Calu3 (cell line): ENCODE measurements around the gene PIPOX. TPM values are rescaled to one million over a fixed set of nuclear protein-coding genes. Genes with fewer than 3 reads are reported as not detected.

Source experiments
- BruUV-seq: library from RNA; stranded (reverse); fragments of 400-500 nt; replicated peaks from 2 replicates; lab custom pipeline; 2021; lab: Mats Ljungman, UMichigan
- CTCF ChIA-PET: fragments of 300-600 bp; sonication (Branson Sonifier 250); formaldehyde crosslinking; loops from one replicate; lab custom pipeline; 2022; ENCODE audit warnings: antibody characterized with exemption; lab: Charles Lee
- DNase-seq: peaks from one replicate; pipeline ENCODE4 v3.0.0; 2022
- H3K27ac Mint-ChIP-seq: one replicate; pipeline ENCODE4 v1.8.0; 2022; ENCODE audit warnings: mixed read lengths; ENCODE audit not compliant: unreplicated experiment
- H3K27me3 Mint-ChIP-seq: one replicate; pipeline ENCODE4 v1.8.0; 2022; ENCODE audit warnings: mixed read lengths; ENCODE audit not compliant: unreplicated experiment
- H3K36me3 Mint-ChIP-seq: one replicate; pipeline ENCODE4 v1.8.0; 2022; ENCODE audit warnings: mild to moderate bottlenecking, moderate library complexity, mixed read lengths; ENCODE audit not compliant: insufficient read depth, unreplicated experiment
- H3K4me1 Mint-ChIP-seq: one replicate; pipeline ENCODE4 v1.8.0; 2022; ENCODE audit warnings: mild to moderate bottlenecking, low read depth, mixed read lengths; ENCODE audit not compliant: unreplicated experiment
- H3K4me3 Mint-ChIP-seq: one replicate; pipeline ENCODE4 v1.8.0; 2022; ENCODE audit warnings: mild to moderate bottlenecking, low read depth, moderate library complexity, mixed read lengths; ENCODE audit not compliant: unreplicated experiment
- H3K9me3 Mint-ChIP-seq: one replicate; pipeline ENCODE4 v1.8.0; 2022; ENCODE audit warnings: low read depth, mixed read lengths; ENCODE audit not compliant: unreplicated experiment
- intact Hi-C: fragments of 100-400 bp; cut with micrococcal nuclease; formaldehyde crosslinking; loops from one replicate; pipeline ENCODE4 v1.10.0; 2022; ENCODE audit not compliant: unreplicated experiment
- total RNA-seq: library from RNA; stranded (reverse); gene quantifications from 2 replicates; pipeline ENCODE4 v1.2.3, GENCODE V29; 2022
- TF ChIP-seq, protein P1 (sequence below): fragments of 200-600 bp; IDR thresholded peaks from one replicate; pipeline ENCODE4 v1.8.0; 2022; ENCODE audit warnings: antibody characterized with exemption; ENCODE audit not compliant: unreplicated experiment

Gene PIPOX
- total RNA-seq, 1 experiment from 2014 or later, result 3.7 TPM

DNA sequence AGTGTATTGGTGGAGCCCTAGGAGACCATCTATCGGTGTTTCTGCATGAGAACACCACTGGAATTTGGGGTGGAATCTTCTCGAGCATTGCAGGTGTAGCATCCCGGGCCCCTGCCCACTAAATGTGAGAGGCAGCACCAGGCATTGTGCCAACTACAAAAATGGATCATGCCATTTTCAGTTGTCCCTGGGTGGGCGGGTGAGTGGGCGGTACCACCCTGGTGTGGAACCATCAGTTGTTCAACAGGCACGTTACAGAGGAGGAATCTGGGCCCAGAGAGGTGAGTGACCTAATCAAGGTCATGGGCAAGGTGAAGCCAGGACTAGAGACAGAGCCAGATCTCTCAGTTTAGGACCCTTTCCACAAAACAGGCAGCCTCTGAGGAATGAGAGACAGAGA is 8.8 kb downstream of the PIPOX start:
- peaks cover 60% of the 10 kb centered on the region for H3K27me3 Mint-ChIP-seq
- H3K9me3 Mint-ChIP-seq, result no peaks in the 10 kb centered on the region
- peaks cover under 1% of the 10 kb centered on the region for H3K4me1 Mint-ChIP-seq
- no peak overlapping the region for H3K4me3 Mint-ChIP-seq
- CTCF ChIA-PET, result no interaction called here
- TF ChIP-seq, protein P1, sequence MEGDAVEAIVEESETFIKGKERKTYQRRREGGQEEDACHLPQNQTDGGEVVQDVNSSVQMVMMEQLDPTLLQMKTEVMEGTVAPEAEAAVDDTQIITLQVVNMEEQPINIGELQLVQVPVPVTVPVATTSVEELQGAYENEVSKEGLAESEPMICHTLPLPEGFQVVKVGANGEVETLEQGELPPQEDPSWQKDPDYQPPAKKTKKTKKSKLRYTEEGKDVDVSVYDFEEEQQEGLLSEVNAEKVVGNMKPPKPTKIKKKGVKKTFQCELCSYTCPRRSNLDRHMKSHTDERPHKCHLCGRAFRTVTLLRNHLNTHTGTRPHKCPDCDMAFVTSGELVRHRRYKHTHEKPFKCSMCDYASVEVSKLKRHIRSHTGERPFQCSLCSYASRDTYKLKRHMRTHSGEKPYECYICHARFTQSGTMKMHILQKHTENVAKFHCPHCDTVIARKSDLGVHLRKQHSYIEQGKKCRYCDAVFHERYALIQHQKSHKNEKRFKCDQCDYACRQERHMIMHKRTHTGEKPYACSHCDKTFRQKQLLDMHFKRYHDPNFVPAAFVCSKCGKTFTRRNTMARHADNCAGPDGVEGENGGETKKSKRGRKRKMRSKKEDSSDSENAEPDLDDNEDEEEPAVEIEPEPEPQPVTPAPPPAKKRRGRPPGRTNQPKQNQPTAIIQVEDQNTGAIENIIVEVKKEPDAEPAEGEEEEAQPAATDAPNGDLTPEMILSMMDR, result no peak
- intact Hi-C loops, result no loop called here
- no peak overlapping the region for H3K27ac Mint-ChIP-seq
- no peaks in the 10 kb centered on the region for H3K36me3 Mint-ChIP-seq
- no peak for DNase-seq
- BruUV-seq, result no TSS peak

DNA sequence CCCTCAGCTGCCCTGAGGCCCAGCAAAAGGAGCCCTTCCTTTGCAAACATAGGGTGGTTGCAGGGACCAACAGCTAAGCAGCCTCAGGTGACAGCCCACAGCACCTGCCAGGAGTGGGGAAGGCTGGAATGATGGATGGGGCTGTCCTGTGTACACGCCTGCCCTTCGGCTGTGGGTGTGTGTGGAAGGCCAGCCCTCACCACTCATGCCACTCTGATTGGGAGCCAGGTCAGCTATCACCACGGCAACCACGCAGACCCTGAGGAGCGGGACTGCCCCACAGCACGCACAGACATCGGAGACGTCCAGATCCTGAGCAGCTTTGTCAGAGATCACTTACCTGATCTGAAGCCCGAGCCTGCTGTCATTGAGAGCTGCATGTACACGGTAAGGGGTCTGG is 11.9 kb downstream of the PIPOX start:
- TF ChIP-seq, protein P1, result no peak
- Mint-ChIP-seq H3K27ac (no peak overlapping the region), H3K36me3 (no peaks in the 10 kb centered on the region), H3K27me3 (peaks cover 46% of the 10 kb centered on the region), H3K4me3 (no peak overlapping the region), H3K9me3 (no peaks in the 10 kb centered on the region), H3K4me1 (no peaks in the 10 kb centered on the region)
- intact Hi-C loops, result no loop called here
- CTCF ChIA-PET, result no interaction called here
- BruUV-seq, result no TSS peak
- DNase-seq, result no peak

- H3K27ac Mint-ChIP-seq, result no peak overlapping the region
- no TSS peak for BruUV-seq
These were observed 14.4 kb downstream of the PIPOX start for GRCh38 chr17:29057361-29057760.

GRCh38 chr17:29058391-29058790 is 15.4 kb downstream of the PIPOX start:
- DNase-seq, result no peak
- intact Hi-C loops, result no loop called here
- BruUV-seq, result no TSS peak
- H3K27me3 Mint-ChIP-seq, result peaks cover 25% of the 10 kb centered on the region
- H3K4me3 Mint-ChIP-seq, result no peak overlapping the region
- CTCF ChIA-PET, result interaction anchor here (0.7 kb wide), 1 partner anchor 15 kb away, joined by 3 read pairs; no protein-coding TSS in a partner anchor
- no peak overlapping the region for H3K27ac Mint-ChIP-seq
- H3K36me3 Mint-ChIP-seq, result no peaks in the 10 kb centered on the region
- TF ChIP-seq, protein P1, result no peak
- H3K9me3 Mint-ChIP-seq, result no peaks in the 10 kb centered on the region
- H3K4me1 Mint-ChIP-seq, result no peaks in the 10 kb centered on the region

More at GRCh38 chr17:29057361-29057760, 14.4 kb downstream of the PIPOX start:
- DNase-seq, result no peak
- H3K4me3 Mint-ChIP-seq, result no peak overlapping the region
- intact Hi-C loops, result no loop called here
- H3K27me3 Mint-ChIP-seq, result peaks cover 28% of the 10 kb centered on the region
- CTCF ChIA-PET, result no interaction called here
- no peaks in the 10 kb centered on the region for H3K4me1 Mint-ChIP-seq
- TF ChIP-seq, protein P1, result no peak
- no peaks in the 10 kb centered on the region for H3K9me3 Mint-ChIP-seq
- H3K36me3 Mint-ChIP-seq, result no peaks in the 10 kb centered on the region
